T-cell (primary cell): ENCODE measurements around the gene DENND1A. TPM values are rescaled to one million over a fixed set of nuclear protein-coding genes. Genes with fewer than 3 reads are reported as not detected.

Experiments
- ATAC-seq, 4 experiments: fragments of 200-7000 bp in 3 of 4; fragments of 150-1000 bp in 1 of 4; cut with Tn5 transposase; replicated peaks in 1 of 4; 1 replicate in 3 of 4; 2 replicates in 1 of 4; pipeline ENCODE4 v1.10.0; 2021; ENCODE audit warnings: moderate library complexity in 3 of 4, mild to moderate bottlenecking in 2 of 4, moderate number of reproducible peaks in 1 of 4
- CTCF ChIA-PET, 2 donors: fragments of 300-600 bp; sonication (Branson Sonifier 250); formaldehyde crosslinking; loops; one replicate each; lab custom pipeline; 2022; ENCODE audit warnings: antibody characterized with exemption in 2 of 2; lab: Charles Lee
- POLR2A ChIA-PET, 2 donors: fragments of 300-600 bp; sonication (Branson Sonifier 250); formaldehyde crosslinking; loops; one replicate each; lab custom pipeline; 2022; ENCODE audit warnings: antibody characterized with exemption in 2 of 2; lab: Charles Lee
- DNase-seq, 35 experiments: peaks; one replicate each; pipeline versions ENCODE4 v3.0.0 to v3.0.0-alpha.2; 2013 to 2023
- H3K27ac ChIP-seq: one replicate; pipeline ENCODE4 v1.5.1; 2013; ENCODE audit warnings: low read length
- H3K27me3 ChIP-seq, 2 experiments: replicated peaks in 1 of 2; 1 replicate in 1 of 2; 2 replicates in 1 of 2; pipeline versions ENCODE4 v1.6.1 to v1.7.0; 2013; ENCODE audit warnings: low read length in 1 of 2, mixed read lengths in 1 of 2; ENCODE audit not compliant: control insufficient read depth in 2 of 2, insufficient read depth in 2 of 2; ENCODE audit errors: extremely low read depth in 1 of 2
- H3K36me3 ChIP-seq, 2 donors: 1 replicate in 1 of 2; 2 replicates in 1 of 2; pipeline versions ENCODE4 v1.6.1 to v1.7.0; 2013; ENCODE audit warnings: low read length in 1 of 2; ENCODE audit not compliant: control insufficient read depth in 2 of 2, insufficient read depth in 1 of 2; ENCODE audit errors: extremely low read depth in 1 of 2
- H3K4me1 ChIP-seq, 2 experiments: 1 replicate in 1 of 2; 2 replicates in 1 of 2; pipeline versions ENCODE4 v1.6.1 to v1.7.0; 2013; ENCODE audit warnings: low read length in 2 of 2, mixed read lengths in 1 of 2; ENCODE audit not compliant: insufficient read depth in 2 of 2, control insufficient read depth in 1 of 2; ENCODE audit errors: extremely low read depth in 1 of 2
- H3K4me3 ChIP-seq, 2 donors: 1 replicate in 1 of 2; 2 replicates in 1 of 2; pipeline versions ENCODE4 v1.5.1 to v1.7.0; 2013; ENCODE audit warnings: mild to moderate bottlenecking in 2 of 2, low read length in 1 of 2, moderate library complexity in 1 of 2; ENCODE audit not compliant: control insufficient read depth in 1 of 2; ENCODE audit errors: extremely low read depth in 1 of 2
- H3K9me3 ChIP-seq: 2 replicates; pipeline ENCODE4 v1.7.0; 2013
- H3K27ac Mint-ChIP-seq, 2 donors: one replicate each; pipeline ENCODE4 v1.8.0; 2020 to 2021; ENCODE audit warnings: mild to moderate bottlenecking in 2 of 2, mixed read lengths in 2 of 2
- H3K27me3 Mint-ChIP-seq, 2 donors: one replicate each; pipeline ENCODE4 v1.8.0; 2021 to 2022; ENCODE audit warnings: mixed read lengths in 2 of 2
- H3K36me3 Mint-ChIP-seq: one replicate; pipeline ENCODE4 v1.8.0; 2021; ENCODE audit warnings: mixed read lengths
- H3K4me1 Mint-ChIP-seq, 3 donors: one replicate each; pipeline ENCODE4 v1.8.0; 2020 to 2022; ENCODE audit warnings: mixed read lengths in 3 of 3, mild to moderate bottlenecking in 1 of 3
- H3K4me3 Mint-ChIP-seq, 3 donors: one replicate each; pipeline ENCODE4 v1.8.0; 2020 to 2022; ENCODE audit warnings: mild to moderate bottlenecking in 3 of 3, mixed read lengths in 3 of 3, moderate library complexity in 3 of 3
- H3K9me3 Mint-ChIP-seq, 3 donors: one replicate each; pipeline ENCODE4 v1.8.0; 2020 to 2022; ENCODE audit warnings: mixed read lengths in 3 of 3
- WGBS: methylation state at CpG from one replicate; pipeline ENCODE4 v1.1.5; 2013; ENCODE audit warnings: missing lambda C conversion rate; ENCODE audit not compliant: insufficient coverage; 5-methylcytosine and 5-hydroxymethylcytosine counted together
- total RNA-seq, 35 experiments: library from RNA in 6 of 35; stranded (reverse) in 6 of 35; fragments of 120-200 nt in 1 of 35; gene quantifications; one replicate each; pipeline versions ENCODE4 v1.2.1 to v1.2.4 and lab custom pipeline; 2013 to 2026

The DENND1A gene
- total RNA-seq, 5 donors from 2014 or later (not counting 1 experiment from before 2014, with no cell fraction given) = 12.4 to 19.9 (median 14.1) TPM

DNA sequence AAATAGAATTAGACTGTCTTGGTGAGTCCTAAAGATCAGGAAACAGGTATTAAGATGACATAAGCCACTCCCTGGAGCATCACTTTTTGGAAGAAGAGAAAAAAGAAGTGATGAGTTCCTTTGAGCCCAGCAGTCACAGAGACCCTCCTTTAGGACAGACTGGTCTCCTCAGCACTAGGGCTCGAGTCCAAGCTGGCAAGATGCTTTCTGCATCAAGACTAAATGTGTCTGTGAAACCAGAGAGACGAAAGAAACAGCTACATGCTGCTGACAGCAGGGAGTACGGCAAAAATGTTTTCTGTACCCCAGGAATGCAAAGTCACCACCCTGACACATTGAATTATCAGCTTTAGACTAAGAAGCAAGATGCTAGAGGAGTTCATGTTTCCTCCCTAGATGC, 389.5 kb downstream of the DENND1A start:
- WGBS = 73% methylated on average over 3 of the region's 3 CpGs

DNA sequence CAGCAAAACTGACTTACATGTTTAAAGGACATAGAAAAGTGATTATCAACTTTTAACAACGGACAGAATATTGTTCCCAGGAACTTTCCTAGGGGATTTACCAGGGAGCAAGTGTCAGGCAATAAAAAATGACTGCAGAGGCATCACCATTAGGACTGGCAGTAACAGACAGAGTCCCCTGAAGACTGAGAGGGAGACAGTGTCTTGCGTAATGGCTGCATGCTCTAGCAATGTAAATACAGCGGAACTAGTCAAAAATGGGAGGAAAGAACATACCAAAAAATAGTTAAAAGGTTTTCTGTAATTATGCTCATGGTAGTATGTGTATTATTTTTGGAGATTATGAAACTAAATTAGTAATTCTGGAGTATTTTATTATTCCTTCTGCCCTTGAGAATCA, 392.1 kb downstream of the DENND1A start:
- no peaks in the 10 kb centered on the region for H3K36me3 ChIP-seq
- ATAC-seq = no peak
- H3K4me3 ChIP-seq = no peak overlapping the region
- no peak overlapping the region for H3K27ac Mint-ChIP-seq
- peaks cover 6 to 21% (median 7%) of the 10 kb centered on the region in 3 donors for H3K4me1 Mint-ChIP-seq
- peaks cover 27% of the 10 kb centered on the region for H3K36me3 Mint-ChIP-seq
- POLR2A ChIA-PET = no interaction called here
- CTCF ChIA-PET = no interaction called here
- H3K4me3 Mint-ChIP-seq = no peak overlapping the region
- H3K9me3 ChIP-seq = no peaks in the 10 kb centered on the region
- H3K27me3 Mint-ChIP-seq = no peaks in the 10 kb centered on the region
- DNase-seq = no peak
- H3K9me3 Mint-ChIP-seq = peaks cover 3 to 12% (median 6%) of the 10 kb centered on the region in 3 donors
- H3K4me1 ChIP-seq = no peaks in the 10 kb centered on the region
- 100% methylated on average over 3 of the region's 3 CpGs for WGBS
- H3K27ac ChIP-seq = no peak overlapping the region
- H3K27me3 ChIP-seq = no peaks in the 10 kb centered on the region

More for the DNA sequence above, 389.5 kb downstream of the DENND1A start:
- ChIA-PET POLR2A (no interaction called here), CTCF (no interaction called here)
- H3K27me3 ChIP-seq = no peaks in the 10 kb centered on the region
- ATAC-seq (no peak), DNase-seq (no peak)
- Mint-ChIP-seq H3K4me3 (no peak overlapping the region), H3K9me3 (peaks cover 0 to 4% (median 0%) of the 10 kb centered on the region in 3 donors), H3K4me1 (peaks cover 6 to 21% (median 7%) of the 10 kb centered on the region in 3 donors), H3K36me3 (peaks cover 11% of the 10 kb centered on the region), H3K27me3 (no peaks in the 10 kb centered on the region), H3K27ac (no peak overlapping the region)
- no peak overlapping the region for H3K27ac ChIP-seq
- H3K36me3 ChIP-seq = no peaks in the 10 kb centered on the region
- H3K4me3 ChIP-seq = no peak overlapping the region
- H3K9me3 ChIP-seq = no peaks in the 10 kb centered on the region
- H3K4me1 ChIP-seq = no peaks in the 10 kb centered on the region

DNA sequence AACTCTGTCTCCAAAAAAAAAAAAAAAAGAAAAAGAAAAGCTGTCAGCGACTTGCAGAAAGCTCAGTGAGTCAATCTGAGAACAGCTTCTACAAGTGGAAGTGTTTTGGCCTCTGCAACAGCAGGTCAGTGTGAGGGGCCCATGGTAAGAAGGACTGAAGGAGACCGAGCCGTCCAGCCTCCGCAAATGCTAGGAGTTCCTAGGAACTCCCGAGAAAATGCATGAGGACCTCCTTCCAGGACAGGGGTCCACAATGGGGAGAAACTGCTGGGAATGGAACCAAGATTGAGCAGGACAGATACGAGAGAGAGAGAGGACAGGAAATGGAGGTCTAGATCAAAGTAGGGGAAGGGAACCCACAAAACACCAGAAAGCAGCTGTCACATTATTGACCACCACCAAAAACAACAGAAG, 393.5 kb downstream of the DENND1A start:
- ChIA-PET CTCF (interaction anchor here in 1 of 2 donors (0.6 kb wide), 2 partner anchors 103 to 533 kb away, joined by 3 to 4 read pairs; no protein-coding TSS in a partner anchor), POLR2A (interaction anchor here in 1 of 2 donors (0.6 kb wide), 1 partner anchor 14 kb away, joined by 3 read pairs; no protein-coding TSS in a partner anchor)
- Mint-ChIP-seq H3K4me1 (peaks cover 6 to 21% (median 7%) of the 10 kb centered on the region in 3 donors), H3K9me3 (peaks cover 3 to 15% (median 7%) of the 10 kb centered on the region in 3 donors), H3K27me3 (no peaks in the 10 kb centered on the region), H3K36me3 (peaks cover 37% of the 10 kb centered on the region), H3K27ac (no peak overlapping the region), H3K4me3 (no peak overlapping the region)
- H3K4me1 ChIP-seq = no peaks in the 10 kb centered on the region
- DNase-seq = no peak
- 85% methylated on average over 4 of the region's 6 CpGs for WGBS
- H3K27ac ChIP-seq = no peak overlapping the region
- H3K36me3 ChIP-seq = no peaks in the 10 kb centered on the region
- no peaks in the 10 kb centered on the region for H3K9me3 ChIP-seq
- H3K4me3 ChIP-seq = no peak overlapping the region
- ATAC-seq = no peak
- no peaks in the 10 kb centered on the region for H3K27me3 ChIP-seq

DNA sequence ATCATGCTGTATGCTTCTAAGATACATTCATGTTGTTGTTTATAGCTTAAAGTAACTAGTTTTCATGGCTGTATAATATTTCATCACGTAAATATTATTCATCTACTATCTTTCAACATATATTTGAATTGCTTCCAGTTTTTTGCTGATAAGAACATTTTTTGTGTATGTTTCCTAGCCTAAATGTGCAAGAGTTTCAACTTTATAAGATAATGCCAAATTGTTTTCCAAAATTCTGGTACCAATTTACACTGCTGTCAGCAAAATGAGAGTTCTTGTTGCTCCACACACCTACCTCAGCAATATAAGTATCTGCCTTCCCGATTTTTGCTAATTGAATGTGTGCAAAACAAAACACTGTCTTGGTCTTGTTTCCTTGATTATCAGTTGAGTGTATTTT, 395.6 kb downstream of the DENND1A start:
- WGBS = no CpG with 5 or more reads among the region's 2 CpGs
- ATAC-seq (no peak), DNase-seq (no peak)
- Mint-ChIP-seq H3K27me3 (no peaks in the 10 kb centered on the region), H3K9me3 (peaks cover 11 to 27% (median 21%) of the 10 kb centered on the region in 3 donors), H3K4me3 (no peak overlapping the region), H3K27ac (no peak overlapping the region), H3K36me3 (peaks cover 52% of the 10 kb centered on the region), H3K4me1 (peaks cover 6 to 21% (median 7%) of the 10 kb centered on the region in 3 donors)
- Histone ChIP-seq H3K27ac (no peak overlapping the region), H3K36me3 (no peaks in the 10 kb centered on the region), H3K27me3 (no peaks in the 10 kb centered on the region), H3K4me1 (no peaks in the 10 kb centered on the region), H3K4me3 (no peak overlapping the region), H3K9me3 (no peaks in the 10 kb centered on the region)
- ChIA-PET POLR2A (no interaction called here), CTCF (no interaction called here)

DNA sequence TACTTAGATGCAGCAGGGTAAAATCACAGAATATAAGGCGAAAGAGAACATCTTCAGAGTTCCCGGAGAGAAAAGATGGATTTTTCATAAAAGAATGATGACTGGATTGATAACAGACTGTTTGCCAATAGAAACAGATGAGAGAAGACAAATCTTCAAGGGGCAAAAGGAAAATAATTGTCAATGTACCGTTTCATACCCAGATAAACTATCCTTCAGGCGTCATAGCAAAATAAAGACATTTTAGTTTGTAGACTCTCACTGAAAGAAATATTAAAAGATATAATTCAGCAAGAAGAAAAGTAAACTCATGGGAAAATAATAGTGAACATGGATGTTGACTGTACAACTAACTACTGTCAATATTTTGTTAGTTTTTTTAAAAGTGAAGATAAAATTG, 399.7 kb downstream of the DENND1A start:
- DNase-seq (no peak), ATAC-seq (no peak)
- no peak overlapping the region for H3K4me3 ChIP-seq
- ChIA-PET POLR2A (no interaction called here), CTCF (no interaction called here)
- WGBS = no CpG with 5 or more reads among the region's 4 CpGs
- H3K4me1 Mint-ChIP-seq = no peaks in the 10 kb centered on the region
- peaks cover 54% of the 10 kb centered on the region for H3K36me3 Mint-ChIP-seq
- no peak overlapping the region for H3K4me3 Mint-ChIP-seq
- H3K27me3 ChIP-seq = no peaks in the 10 kb centered on the region
- no peak overlapping the region for H3K27ac Mint-ChIP-seq
- H3K4me1 ChIP-seq = no peaks in the 10 kb centered on the region
- H3K9me3 Mint-ChIP-seq = peaks cover 11 to 23% (median 21%) of the 10 kb centered on the region in 3 donors
- H3K9me3 ChIP-seq = no peaks in the 10 kb centered on the region
- H3K36me3 ChIP-seq = peaks cover 0 to 2% of the 10 kb centered on the region in 2 donors
- no peak overlapping the region for H3K27ac ChIP-seq
- H3K27me3 Mint-ChIP-seq = no peaks in the 10 kb centered on the region

DNA sequence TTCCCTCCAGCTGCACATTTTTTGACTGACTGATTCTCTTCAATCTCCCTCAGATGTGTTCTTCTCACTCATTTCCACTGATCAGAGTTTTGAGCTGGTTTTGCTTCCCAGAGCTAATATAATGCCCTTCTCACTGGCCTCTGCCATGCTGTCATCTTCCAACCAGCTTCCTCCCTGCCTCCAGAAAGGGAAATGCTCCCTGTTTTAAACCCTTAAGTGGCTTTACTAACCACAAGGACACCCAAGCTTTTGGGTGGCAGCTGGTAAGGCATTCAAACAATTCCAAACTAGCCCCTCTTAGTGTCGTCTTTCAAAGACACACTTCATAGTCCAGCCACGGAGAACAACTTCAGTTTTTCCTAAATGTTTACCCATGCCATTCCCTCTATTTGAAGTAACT, 401.4 kb downstream of the DENND1A start:
- Histone ChIP-seq H3K27ac (no peak overlapping the region), H3K4me1 (no peaks in the 10 kb centered on the region), H3K27me3 (no peaks in the 10 kb centered on the region), H3K9me3 (no peaks in the 10 kb centered on the region), H3K36me3 (peaks cover 0 to 2% of the 10 kb centered on the region in 2 donors), H3K4me3 (no peak overlapping the region)
- Mint-ChIP-seq H3K27ac (no peak overlapping the region), H3K4me3 (no peak overlapping the region), H3K9me3 (peaks cover 9 to 16% (median 15%) of the 10 kb centered on the region in 3 donors), H3K27me3 (no peaks in the 10 kb centered on the region), H3K4me1 (no peaks in the 10 kb centered on the region), H3K36me3 (peaks cover 39% of the 10 kb centered on the region)
- CTCF ChIA-PET = no interaction called here
- ATAC-seq = no peak
- WGBS = 95% methylated on average over 2 of the region's 2 CpGs
- POLR2A ChIA-PET = interaction anchor here in 1 of 2 donors (0.6 kb wide), 1 partner anchor 88 kb away, joined by 4 read pairs; no protein-coding TSS in a partner anchor
- DNase-seq = no peak
